GM23338 (cell line): Measurements from ENCODE around the gene MINK1.

ENCODE experiments used
- CREB1 ChIP-seq: fragments of 250-450 bp; sonication (Bioruptor Pico); IDR thresholded peaks from 2 replicates; pipeline ENCODE4 v1.5.0; 2020; ENCODE audit warnings: low read depth, mild to moderate bottlenecking, moderate library complexity
- EZH2 ChIP-seq: fragments of 200-600 bp; sonication (generic); IDR thresholded peaks from one replicate; pipeline ENCODE4 v1.8.0; 2017; ENCODE audit warnings: antibody characterized with exemption, mild to moderate bottlenecking, low read depth; ENCODE audit not compliant: unreplicated experiment
- EZH2phosphoT487 ChIP-seq: fragments of 200-600 bp; sonication (generic); IDR thresholded peaks from one replicate; pipeline ENCODE4 v1.8.1; 2018; ENCODE audit warnings: antibody characterized with exemption; ENCODE audit not compliant: unreplicated experiment
- POLR2AphosphoS5 ChIP-seq: IDR thresholded peaks from 2 replicates; pipeline ENCODE4 v1.6.1; 2016; ENCODE audit warnings: antibody characterized with exemption, low read depth
- TF ChIP-seq, protein P1 (sequence below), 2 experiments: fragments of 200-600 bp in 1 of 2; sonication (generic) in 1 of 2; conservative IDR thresholded peaks; 2 replicates each; pipeline versions ENCODE4 v1.5.1 to v1.6.1; 2016 to 2017; ENCODE audit warnings: antibody characterized with exemption in 2 of 2, low read depth in 2 of 2, mild to moderate bottlenecking in 2 of 2, moderate library complexity in 1 of 2
- TF ChIP-seq, protein P2 (sequence below): IDR thresholded peaks from 2 replicates; pipeline ENCODE4 v1.6.1; 2016; ENCODE audit warnings: antibody characterized with exemption

- TF ChIP-seq, protein P1, sequence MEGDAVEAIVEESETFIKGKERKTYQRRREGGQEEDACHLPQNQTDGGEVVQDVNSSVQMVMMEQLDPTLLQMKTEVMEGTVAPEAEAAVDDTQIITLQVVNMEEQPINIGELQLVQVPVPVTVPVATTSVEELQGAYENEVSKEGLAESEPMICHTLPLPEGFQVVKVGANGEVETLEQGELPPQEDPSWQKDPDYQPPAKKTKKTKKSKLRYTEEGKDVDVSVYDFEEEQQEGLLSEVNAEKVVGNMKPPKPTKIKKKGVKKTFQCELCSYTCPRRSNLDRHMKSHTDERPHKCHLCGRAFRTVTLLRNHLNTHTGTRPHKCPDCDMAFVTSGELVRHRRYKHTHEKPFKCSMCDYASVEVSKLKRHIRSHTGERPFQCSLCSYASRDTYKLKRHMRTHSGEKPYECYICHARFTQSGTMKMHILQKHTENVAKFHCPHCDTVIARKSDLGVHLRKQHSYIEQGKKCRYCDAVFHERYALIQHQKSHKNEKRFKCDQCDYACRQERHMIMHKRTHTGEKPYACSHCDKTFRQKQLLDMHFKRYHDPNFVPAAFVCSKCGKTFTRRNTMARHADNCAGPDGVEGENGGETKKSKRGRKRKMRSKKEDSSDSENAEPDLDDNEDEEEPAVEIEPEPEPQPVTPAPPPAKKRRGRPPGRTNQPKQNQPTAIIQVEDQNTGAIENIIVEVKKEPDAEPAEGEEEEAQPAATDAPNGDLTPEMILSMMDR (conservative IDR thresholded peaks at IDR 0.05; ENCODE audit: low read depth in 2 of 2): no peak
- TF ChIP-seq POLR2AphosphoS5: no peak
- TF ChIP-seq, protein P2, sequence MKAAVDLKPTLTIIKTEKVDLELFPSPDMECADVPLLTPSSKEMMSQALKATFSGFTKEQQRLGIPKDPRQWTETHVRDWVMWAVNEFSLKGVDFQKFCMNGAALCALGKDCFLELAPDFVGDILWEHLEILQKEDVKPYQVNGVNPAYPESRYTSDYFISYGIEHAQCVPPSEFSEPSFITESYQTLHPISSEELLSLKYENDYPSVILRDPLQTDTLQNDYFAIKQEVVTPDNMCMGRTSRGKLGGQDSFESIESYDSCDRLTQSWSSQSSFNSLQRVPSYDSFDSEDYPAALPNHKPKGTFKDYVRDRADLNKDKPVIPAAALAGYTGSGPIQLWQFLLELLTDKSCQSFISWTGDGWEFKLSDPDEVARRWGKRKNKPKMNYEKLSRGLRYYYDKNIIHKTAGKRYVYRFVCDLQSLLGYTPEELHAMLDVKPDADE: no peak
- TF ChIP-seq CREB1 (CRISPR knock-in tag): no peak
- TF ChIP-seq EZH2phosphoT487: no peak
- TF ChIP-seq EZH2: no peak
These were observed 99.6 kb downstream of the MINK1 start for GRCh38 chr17:4932756-4933155.
